ENCODE data around the gene ASB16.

DNA sequence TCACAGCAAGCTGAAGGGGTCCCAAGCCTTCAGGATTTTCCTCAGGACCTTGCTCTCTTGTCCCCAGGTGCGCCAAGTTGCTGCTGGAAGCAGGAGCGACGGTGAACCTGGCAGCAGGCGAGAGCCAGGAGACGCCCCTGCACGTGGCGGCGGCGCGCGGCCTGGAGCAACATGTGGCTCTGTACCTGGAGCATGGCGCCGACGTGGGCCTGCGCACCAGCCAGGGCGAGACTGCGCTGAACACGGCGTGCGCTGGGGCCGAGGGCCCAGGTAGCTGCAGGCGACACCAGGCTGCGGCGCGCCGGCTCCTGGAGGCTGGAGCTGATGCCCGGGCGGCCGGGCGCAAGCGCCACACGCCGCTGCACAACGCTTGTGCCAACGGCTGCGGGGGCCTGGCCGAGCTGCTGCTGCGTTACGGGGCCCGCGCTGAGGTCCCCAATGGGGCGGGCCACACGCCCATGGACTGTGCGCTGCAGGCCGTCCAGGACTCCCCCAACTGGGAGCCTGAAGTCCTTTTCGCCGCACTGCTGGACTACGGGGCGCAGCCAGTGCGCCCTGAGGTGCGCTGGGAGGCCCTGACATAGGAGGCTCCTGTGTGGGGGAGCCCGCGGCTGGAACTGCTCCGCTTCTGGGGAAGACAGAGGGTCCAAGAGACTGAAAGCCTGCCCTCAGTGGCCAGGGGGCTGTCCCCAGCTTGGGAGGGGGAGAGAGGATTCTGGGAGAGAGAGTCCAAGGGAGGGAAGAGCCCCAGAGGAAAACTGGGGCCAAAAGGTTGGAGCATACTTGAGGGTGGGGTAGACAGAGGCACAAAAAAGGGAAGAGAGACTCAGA is 6.4 kb downstream of the ASB16 start:
- TF ChIP-seq POLR2A (IDR thresholded peaks at IDR 0.05): no peak
- TF ChIP-seq, protein P1, sequence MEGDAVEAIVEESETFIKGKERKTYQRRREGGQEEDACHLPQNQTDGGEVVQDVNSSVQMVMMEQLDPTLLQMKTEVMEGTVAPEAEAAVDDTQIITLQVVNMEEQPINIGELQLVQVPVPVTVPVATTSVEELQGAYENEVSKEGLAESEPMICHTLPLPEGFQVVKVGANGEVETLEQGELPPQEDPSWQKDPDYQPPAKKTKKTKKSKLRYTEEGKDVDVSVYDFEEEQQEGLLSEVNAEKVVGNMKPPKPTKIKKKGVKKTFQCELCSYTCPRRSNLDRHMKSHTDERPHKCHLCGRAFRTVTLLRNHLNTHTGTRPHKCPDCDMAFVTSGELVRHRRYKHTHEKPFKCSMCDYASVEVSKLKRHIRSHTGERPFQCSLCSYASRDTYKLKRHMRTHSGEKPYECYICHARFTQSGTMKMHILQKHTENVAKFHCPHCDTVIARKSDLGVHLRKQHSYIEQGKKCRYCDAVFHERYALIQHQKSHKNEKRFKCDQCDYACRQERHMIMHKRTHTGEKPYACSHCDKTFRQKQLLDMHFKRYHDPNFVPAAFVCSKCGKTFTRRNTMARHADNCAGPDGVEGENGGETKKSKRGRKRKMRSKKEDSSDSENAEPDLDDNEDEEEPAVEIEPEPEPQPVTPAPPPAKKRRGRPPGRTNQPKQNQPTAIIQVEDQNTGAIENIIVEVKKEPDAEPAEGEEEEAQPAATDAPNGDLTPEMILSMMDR (IDR thresholded peaks at IDR 0.05): no peak
